ENCODE data around the gene HOXD10. TPM values are rescaled to one million over a fixed set of nuclear protein-coding genes. Genes with fewer than 3 reads are reported as not detected.

HOXD10 gene
- polyA plus RNA-seq, 1 experiment = not detected

DNA sequence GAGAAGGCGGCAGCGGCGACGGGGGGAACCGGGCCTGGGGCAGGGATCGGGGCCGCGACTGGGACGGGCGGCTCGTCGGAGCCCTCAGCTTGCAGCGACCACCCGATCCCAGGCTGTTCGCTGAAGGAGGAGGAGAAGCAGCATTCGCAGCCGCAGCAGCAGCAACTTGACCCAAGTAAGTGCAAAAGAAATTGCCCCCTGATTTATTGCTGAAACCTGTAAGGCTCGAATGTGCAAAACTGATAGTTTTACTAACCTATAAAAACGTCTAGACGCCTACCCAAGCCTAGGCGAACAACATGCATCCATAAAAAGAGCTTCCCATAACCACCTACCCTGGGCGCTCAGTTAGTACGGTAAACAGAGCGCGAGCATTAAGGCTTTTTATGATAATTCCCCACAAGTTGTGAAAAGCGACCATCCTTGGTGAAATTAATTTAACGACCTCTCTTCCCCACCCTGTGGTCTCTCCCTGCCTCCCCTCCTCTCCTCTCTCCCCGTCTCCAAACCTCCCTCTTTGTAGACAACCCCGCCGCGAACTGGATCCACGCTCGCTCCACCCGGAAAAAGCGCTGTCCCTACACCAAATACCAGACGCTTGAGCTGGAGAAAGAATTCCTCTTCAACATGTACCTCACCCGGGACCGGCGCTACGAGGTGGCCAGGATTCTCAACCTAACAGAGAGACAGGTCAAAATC is 7.0 kb downstream of the HOXD10 start:
- TF ChIP-seq, protein P1, sequence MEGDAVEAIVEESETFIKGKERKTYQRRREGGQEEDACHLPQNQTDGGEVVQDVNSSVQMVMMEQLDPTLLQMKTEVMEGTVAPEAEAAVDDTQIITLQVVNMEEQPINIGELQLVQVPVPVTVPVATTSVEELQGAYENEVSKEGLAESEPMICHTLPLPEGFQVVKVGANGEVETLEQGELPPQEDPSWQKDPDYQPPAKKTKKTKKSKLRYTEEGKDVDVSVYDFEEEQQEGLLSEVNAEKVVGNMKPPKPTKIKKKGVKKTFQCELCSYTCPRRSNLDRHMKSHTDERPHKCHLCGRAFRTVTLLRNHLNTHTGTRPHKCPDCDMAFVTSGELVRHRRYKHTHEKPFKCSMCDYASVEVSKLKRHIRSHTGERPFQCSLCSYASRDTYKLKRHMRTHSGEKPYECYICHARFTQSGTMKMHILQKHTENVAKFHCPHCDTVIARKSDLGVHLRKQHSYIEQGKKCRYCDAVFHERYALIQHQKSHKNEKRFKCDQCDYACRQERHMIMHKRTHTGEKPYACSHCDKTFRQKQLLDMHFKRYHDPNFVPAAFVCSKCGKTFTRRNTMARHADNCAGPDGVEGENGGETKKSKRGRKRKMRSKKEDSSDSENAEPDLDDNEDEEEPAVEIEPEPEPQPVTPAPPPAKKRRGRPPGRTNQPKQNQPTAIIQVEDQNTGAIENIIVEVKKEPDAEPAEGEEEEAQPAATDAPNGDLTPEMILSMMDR (IDR thresholded peaks at IDR 0.05; ENCODE audit: low read depth, low read length) = no peak
- no peak for DNase-seq (ENCODE audit: low read depth, low spot score)
- peaks cover 91% of the 10 kb centered on the region for H3K27me3 ChIP-seq (ENCODE audit: control insufficient read depth, insufficient read depth, low read length)
- H3K27ac ChIP-seq (ENCODE audit: low read depth, low read length) = no peak overlapping the region
- ChIA-PET CTCF (interaction anchor here (1.3 to 6.3 kb wide), 3 partner anchors 332 to 529 kb away, joined by 3 to 184 read pairs (median 6); no protein-coding TSS in a partner anchor), POLR2A (no interaction called here)
- no peak overlapping the region for H3K4me3 ChIP-seq (ENCODE audit: low read depth, low read length)
- H3K9me3 ChIP-seq (ENCODE audit: control insufficient read depth, insufficient read depth, low read length) = peaks cover 6% of the 10 kb centered on the region

DNA sequence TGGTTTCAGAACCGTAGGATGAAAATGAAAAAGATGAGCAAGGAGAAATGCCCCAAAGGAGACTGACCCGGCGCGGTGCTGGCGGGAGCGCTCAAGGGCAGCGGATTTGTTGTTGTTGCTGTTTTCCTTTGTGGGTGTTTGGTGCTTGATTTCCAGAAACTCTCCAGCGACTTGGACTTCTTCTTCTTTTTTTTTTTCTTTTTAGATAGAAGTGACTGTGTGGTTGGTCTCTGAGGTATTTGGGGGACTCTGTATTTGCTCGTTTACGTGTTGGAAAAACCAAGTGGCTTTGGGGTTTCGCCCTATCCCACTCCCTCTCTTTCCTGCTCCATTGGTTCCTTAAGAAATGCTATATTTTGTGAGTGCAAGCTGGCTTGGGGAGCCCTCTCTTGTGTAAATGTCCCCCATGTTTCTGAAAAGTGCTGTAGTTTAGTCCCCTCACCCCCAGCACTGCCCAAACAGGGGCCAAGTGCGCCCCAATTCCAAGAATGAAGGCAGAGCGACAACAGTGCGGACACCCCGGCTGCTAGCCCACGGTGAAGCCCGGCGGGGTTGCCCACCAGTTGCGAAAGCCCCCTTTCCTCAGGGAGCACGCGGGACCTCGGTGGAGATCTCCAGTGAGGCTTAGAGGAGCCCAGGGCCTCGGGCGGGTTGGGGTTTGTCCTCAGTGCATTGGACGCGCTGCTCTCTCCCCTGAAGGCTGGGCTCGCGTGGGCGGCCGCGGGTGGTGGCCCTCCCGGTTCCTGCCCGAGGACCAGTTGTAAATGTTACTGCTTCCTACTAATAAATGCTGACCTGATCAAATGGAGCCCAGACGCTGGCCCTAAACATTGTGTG is 7.8 kb downstream of the HOXD10 start:
- CTCF ChIA-PET = interaction anchor here (1.3 to 6.3 kb wide), 3 partner anchors 331 to 528 kb away, joined by 3 to 184 read pairs (median 6); no protein-coding TSS in a partner anchor
- Histone ChIP-seq H3K27ac (ENCODE audit: low read depth, low read length) (no peak overlapping the region), H3K4me3 (ENCODE audit: low read depth, low read length) (no peak overlapping the region), H3K27me3 (ENCODE audit: control insufficient read depth, insufficient read depth, low read length) (peaks cover 92% of the 10 kb centered on the region), H3K9me3 (ENCODE audit: control insufficient read depth, insufficient read depth, low read length) (peaks cover 8% of the 10 kb centered on the region)
- no peak for DNase-seq (ENCODE audit: low read depth, low spot score)
- TF ChIP-seq, protein P1 (IDR thresholded peaks at IDR 0.05; ENCODE audit: low read depth, low read length) = no peak
- POLR2A ChIA-PET = no interaction called here

DNA sequence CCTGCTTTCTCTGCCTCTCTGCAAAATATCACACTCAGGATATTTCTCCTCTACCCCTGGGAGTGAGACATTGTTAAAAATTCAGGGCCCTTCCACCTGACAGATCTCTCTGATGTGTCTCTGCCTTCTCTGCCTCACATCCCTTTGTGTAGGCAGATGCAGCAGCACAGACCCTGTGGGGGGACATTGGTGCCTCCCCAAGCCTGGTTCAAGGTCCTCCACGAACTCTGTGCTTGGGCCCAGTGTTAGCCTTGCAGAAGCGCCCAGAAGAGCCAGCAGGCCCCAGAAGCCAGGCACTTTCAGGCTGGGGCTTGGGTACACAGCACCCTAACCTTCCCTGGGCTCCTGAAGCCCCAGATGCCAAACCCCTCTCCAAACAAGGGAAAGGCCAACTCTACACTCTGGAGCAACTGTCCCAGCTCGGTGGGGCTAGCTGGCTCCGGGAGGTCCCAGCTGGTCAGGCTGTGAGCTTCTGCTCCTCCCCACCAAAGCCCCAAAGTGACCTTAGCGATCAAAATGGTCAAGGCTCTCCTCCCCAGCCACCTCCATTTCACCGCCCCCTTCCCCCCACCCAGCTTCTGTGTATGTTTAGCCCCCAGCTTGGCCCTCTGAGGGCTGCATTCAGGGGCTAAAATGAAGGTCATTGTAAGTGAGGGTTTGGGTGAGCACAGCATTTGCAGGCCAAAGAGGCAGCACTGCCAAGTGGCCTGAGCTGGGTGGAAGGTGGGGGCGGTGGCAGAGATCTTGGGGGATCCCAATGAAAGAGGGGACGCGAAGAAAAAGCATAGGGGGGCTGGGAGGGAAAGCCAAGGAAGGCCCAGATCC is 8.6 kb downstream of the HOXD10 start:
- ChIA-PET POLR2A (interaction anchor here (0.7 kb wide), 1 partner anchor 327 kb away, joined by 10 read pairs; no protein-coding TSS in a partner anchor), CTCF (interaction anchor here (0.6 to 6.3 kb wide), 6 partner anchors 330 to 1023 kb away, joined by 8 to 184 read pairs (median 63); no protein-coding TSS in a partner anchor)
- H3K27me3 ChIP-seq (ENCODE audit: control insufficient read depth, insufficient read depth, low read length) = peaks cover 86% of the 10 kb centered on the region
- no peak for DNase-seq (ENCODE audit: low read depth, low spot score)
- peaks cover 10% of the 10 kb centered on the region for H3K9me3 ChIP-seq (ENCODE audit: control insufficient read depth, insufficient read depth, low read length)
- no peak overlapping the region for H3K27ac ChIP-seq (ENCODE audit: low read depth, low read length)
- TF ChIP-seq, protein P1 (IDR thresholded peaks at IDR 0.05; ENCODE audit: low read depth, low read length) = no peak
- H3K4me3 ChIP-seq (ENCODE audit: low read depth, low read length) = no peak overlapping the region

DNA sequence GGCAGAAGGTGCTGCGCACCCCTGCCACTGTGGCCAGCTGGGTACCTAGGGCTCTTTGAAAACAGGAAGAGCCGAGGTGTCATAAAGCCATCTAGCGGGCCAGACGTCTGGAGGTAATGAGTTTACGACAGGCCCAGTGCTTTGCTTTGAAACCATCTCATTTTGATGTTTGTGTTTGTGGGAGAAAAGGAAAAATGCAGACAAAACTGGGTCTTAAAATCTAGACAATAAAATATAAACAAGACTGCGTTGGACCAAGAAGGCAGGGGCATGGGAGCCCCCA is 9.1 kb downstream of the HOXD10 start:
- ChIA-PET POLR2A (interaction anchor here (0.7 kb wide), 1 partner anchor 326 kb away, joined by 10 read pairs; no protein-coding TSS in a partner anchor), CTCF (interaction anchor here (0.6 to 6.3 kb wide), 6 partner anchors 329 to 1023 kb away, joined by 8 to 184 read pairs (median 63); no protein-coding TSS in a partner anchor)
- peaks cover 10% of the 10 kb centered on the region; the same call in 1 of the 2 replicates for H3K9me3 ChIP-seq (ENCODE audit: control insufficient read depth, insufficient read depth, low read length)
- TF ChIP-seq, protein P1 (IDR thresholded peaks at IDR 0.05; ENCODE audit: low read depth, low read length) = no peak
- H3K27ac ChIP-seq (ENCODE audit: low read depth, low read length) = no peak overlapping the region
- no peak for DNase-seq (ENCODE audit: low read depth, low spot score)
- H3K27me3 ChIP-seq (ENCODE audit: control insufficient read depth, insufficient read depth, low read length) = peaks cover 84% of the 10 kb centered on the region
- H3K4me3 ChIP-seq (ENCODE audit: low read depth, low read length) = no peak overlapping the region
